ENCODE data around the gene MEX3A.
"Not testable (repeated sequence)": the region's sequence is repeated elsewhere in the genome, so short reads cannot be mapped to it uniquely, and the experiment has no call there.

MEX3A gene

DNA sequence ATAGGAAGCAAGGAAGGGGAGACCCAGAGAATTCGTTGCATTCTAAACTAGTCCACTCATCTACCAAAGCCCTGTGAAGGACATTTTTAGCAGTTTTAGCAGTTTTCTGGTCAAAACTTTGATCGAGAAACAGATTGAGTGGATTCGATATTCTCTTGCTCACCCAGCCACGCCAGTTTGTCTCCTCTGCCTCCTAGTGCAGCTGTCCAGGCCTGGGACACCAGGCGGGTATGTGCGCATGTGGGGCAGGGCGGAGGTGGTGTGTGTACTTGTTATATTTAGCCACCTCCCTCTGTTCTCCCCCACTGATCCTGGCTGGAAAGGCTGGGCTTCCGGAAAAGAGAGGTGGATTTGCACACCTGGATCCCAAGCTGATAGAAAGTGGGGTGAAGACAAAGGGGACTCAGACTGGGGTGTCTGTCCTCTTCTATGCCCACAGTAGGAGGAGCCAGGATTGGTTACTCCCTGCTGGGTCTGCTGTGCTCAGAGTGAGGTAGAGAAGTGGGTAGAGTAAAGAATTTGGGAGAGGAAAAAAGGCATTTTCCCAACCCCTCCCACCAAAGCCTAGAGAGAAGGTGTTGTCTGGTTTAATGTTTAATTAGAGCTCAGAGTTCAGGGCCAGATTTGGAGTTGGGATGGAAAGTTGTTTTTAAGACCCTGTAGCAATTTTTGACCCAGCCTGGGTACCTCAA lies 36.1 kb upstream of the MEX3A start:
- no peak for DNase-seq

DNA sequence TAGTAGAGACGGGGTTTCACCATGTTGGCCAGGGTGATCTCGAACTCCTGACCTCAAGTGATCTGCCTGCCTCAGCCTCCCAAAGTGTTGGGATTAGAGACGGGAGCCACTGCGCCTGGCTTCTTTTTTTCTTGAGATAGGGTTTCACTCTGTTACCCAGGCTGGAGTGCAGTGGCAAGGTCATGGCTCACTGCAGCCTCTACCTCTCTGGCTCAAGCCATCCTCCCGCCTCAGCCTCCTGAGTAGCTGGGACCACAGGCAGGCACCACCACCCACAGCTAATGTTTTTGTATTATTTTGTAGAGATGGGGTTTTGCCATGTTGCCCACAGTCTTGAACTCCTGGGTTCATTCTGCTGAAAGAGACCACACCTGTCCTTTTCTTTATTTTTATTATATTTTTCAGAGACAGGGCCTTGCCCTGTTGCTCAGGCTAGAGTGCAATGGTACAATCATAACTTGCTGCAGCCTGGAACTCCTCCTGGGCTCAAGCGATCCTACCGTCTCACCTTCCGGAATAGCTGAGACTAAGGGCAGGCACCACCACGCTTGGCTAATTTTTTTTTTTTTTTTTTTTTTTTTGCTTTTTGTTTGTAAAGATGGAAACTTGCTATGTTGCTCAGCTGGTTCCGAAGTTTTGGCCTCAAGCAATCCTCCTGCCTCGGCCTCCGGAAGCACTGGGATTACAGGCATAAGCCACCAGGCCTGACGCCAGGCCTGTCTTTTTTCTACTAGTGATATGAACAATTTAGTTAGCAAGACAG lies 35.3 kb upstream of the MEX3A start:
- DNase-seq, result no peak

DNA sequence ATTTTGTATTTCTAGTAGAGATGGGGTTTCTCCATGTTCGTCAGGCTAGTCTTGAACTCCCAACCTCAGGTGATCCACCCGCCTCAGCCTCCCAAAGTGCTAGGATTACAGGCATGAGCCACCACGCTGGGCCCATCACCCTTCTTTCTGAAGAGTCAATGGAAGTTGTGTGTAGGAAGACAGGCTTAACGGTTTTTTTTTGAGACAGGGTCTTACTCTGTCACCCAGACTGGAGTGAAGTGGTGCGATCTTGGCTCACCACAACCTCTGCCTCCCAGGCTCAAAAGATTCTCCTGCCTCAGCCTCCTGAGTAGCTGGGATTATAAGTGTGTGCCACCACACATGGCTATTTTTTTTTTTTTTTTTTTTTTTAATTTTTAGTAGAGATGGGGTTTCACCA lies 34.5 kb upstream of the MEX3A start:
- DNase-seq, result not testable (repeated sequence)

DNA sequence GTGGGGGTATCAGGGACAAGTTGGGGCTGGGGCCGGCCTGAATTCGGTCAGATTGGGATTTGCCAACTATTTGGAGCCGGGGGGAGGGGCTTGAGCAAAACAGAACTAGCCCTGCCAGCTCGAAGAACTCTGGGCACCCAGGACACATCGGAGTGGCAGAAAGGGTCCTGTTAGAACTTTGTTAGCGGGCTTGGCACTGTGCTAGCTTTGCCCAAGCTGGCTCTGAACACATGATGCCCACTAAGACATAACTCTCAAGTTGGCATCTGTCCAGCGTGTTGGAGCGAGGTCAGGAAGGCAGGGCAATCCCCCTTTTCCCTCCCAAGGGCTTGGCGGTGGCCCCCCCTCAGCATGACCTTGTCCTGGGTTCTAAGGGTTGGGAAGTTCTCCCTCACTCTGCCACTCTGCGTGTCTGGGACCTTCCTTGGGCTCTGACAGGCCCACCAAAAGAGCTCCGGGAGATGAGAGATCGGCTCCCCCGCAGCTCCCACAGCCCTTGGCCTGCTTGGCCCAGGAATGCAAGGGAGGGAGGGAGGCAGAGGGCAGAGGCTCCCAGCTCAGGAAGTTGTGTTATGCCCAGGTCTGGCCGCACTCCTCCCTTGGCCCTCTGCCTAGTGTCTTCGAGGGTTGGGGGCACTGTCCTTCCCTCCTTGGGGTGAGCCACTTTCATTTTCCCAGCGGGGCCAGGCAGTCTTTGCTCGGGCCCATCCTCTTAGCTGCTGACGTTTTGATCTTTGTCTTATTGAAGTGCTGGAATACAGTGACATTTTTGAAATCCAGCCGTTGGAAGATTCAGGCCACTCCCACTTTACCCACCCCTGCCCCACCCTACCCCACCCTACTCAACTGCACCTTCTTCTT lies 33.5 kb upstream of the MEX3A start:
- DNase-seq, result no peak

DNA sequence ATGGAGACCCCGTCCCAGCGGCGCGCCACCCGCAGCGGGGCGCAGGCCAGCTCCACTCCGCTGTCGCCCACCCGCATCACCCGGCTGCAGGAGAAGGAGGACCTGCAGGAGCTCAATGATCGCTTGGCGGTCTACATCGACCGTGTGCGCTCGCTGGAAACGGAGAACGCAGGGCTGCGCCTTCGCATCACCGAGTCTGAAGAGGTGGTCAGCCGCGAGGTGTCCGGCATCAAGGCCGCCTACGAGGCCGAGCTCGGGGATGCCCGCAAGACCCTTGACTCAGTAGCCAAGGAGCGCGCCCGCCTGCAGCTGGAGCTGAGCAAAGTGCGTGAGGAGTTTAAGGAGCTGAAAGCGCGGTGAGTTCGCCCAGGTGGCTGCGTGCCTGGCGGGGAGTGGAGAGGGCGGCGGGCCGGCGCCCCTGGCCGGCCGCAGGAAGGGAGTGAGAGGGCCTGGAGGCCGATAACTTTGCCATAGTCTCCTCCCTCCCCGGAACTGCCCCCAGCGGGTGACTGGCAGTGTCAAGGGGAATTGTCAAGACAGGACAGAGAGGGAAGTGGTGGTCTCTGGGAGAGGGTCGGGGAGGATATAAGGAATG lies 32.8 kb upstream of the MEX3A start:
- DNase-seq, result no peak

DNA sequence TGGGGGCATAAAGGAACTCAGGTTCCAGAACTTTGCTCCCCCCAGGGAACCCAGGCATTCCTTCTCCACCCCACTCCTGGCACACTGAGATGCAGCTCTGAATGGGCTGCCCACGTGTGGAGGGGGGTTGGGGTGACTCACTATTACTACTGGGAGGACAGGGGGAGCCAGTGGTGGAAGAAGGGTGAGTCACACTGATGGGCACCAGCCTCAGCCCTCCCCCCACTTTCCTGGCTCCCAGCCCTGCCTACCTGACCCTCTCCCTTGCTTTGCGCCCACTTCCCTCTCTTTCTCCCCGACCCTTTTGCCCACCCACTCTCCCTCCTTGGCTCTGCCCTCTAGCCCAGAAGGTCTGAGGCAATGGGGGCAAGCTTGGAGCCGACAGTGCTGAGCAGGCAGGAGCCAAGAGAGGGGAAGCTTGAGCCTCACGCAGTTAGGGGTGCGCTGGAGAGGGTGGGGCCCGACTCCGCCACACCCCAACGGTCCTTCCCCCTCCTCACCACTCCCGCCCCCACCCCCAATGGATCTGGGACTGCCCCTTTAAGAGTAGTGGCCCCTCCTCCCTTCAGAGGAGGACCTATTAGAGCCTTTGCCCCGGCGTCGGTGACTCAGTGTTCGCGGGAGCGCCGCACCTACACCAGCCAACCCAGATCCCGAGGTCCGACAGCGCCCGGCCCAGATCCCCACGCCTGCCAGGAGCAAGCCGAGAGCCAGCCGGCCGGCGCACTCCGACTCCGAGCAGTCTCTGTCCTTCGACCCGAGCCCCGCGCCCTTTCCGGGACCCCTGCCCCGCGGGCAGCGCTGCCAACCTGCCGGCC lies 32.0 kb upstream of the MEX3A start, which contains the start of gene LMNA:
LMNA (plus strand) TSS at position 611 of the 818 bp plus-strand sequence. CDS start 208 bp downstream, outside the sequence.
- DNase-seq, result peak; percentile 48

DNA sequence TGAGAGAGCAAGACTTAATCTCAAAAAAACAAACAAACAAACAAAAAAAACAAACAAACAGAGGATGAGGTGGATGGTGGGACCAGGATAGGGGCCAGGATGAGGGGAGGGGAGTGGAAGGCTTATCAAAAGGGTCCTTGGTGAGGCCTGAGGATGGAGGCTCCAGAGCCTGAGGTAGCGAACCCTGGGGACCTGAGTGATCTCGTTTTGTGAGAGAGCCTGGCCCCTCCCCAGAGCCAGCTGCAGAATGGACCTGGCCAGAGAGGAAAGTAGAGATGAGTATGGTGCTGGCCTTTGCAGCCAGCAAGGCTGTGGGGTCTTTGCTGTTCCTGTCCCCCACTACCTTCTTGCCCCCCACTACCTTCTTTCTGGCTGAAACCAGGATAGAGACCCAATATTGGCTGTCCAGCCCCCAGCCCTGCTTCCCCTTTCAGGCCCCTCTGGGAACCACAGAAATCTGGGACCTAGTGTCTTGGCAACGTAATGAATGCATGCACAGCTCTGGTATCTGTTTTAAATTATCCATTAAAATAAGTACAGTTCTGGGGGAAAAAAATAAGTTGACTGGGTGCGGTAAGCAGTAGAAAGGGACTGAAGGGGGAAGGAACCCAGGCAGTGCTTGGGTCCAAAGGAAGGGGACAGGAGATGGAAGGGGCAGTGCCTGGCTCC lies 31.2 kb upstream of the MEX3A start:
- no peak for DNase-seq

DNA sequence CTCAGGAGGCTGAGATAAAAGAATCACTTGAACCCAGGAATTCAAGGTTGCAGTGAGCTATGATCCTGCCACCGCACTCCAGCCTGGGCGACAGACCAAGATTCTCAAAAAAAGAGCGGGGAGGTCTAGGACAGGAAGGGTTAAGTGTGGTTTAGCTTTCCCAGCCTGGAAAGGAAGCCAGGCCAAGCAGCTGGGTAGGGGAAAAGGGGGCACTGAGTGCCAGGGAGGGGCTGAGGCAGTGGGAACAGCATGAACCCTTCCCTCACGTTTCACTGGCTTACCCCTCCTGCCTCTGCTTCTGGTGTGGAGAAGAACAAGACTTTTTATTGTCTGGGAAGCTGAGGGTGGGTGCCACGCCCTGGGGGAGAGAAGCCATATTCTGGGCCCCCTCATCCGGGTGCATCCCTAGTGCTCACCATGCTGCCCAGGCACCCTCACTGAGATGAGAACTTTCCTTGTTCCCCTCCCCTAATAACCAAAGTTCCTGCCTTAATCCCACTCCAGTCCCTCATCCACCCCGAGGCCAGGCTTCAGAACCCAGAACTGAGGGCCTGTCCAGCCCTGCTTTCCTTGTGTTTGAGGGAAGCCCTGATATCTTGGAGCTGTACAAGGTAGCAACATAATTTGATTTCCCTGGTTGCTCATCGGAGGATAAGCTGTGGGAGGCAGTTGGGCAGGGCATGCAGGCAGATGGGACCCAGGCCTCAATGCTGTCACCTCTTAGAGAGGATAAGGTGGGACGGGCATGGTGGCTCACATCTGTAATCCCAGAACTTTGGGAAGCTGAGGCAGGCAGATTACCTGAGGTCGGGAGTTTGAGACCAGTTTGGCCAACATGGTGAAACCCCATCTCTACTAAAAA lies 30.2 kb upstream of the MEX3A start:
- no peak for DNase-seq

DNA sequence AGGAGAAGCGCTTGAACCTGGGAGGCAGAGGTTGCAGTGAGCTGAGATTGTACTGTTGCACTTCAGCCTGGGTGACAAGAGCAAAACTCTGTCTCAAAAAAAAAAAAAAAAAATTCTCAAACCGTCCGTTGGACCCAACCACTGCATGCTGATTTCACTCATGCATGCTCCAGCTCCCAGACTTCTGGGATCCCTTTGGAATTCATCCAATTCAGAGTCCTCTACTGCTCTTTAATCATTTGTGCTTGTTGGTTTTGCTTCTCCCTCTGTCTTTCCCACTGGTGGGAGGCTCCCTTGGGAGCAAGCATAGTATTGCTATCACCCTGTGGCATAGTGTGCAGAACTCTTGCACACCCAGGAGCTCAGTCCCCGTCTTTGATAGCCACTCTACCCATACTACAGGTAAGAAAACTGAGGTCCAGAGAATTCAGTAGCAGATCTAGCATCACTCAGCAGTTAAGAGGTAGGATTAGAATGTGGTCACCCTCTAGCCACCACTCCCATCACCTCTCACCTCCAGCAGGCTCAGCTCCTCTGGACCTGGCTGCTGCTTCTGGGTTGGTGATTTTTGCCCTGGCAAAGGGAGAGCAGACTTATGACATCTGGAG lies 29.2 kb upstream of the MEX3A start:
- DNase-seq, result no peak

DNA sequence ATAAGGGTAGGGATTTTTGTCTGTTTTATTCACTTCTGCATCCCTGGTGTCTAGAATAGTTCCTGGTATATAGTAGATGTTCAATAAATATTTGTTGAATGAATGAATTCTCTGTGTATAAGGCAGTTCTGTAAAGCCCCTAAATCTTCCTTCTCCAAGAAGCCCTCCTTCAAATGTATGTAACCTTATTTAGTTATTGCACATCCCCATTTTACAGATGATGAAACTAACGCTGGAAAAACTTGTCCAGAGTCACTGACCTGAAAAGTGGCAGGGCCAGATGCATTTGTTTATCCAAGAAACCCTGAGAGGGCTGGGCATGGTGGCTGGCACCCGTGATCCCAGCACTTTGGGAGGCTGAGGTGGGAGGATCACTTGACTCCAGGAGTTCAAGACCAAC lies 28.0 kb upstream of the MEX3A start:
- DNase-seq, result no peak

DNA sequence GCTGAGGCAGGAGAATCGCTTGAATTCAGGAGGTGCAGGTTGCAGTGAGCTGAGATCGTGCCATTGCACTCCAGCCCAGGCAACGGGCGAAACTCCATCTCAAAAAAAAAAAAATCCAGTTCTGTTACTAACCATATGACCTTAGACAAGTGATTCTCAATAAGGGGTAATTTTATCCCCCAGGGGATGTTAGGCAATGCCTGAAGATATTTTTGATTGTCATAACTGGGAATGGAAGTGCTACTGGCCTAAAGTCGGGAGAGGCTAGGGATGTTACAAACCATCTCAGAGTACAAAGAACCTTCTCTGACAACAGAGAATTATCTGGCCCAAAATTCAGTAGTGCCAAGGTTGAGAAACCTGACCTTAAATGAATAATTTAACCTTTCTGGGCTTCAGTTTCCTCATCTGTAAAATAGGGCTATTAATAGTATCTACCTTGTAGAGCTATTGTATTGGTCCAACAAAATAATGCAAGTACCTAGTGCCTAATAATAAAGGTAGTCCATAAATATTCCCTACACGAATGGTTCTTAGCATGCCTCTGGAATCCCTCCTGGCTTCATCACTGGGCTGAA lies 26.5 kb upstream of the MEX3A start:
- DNase-seq, result no peak

DNA sequence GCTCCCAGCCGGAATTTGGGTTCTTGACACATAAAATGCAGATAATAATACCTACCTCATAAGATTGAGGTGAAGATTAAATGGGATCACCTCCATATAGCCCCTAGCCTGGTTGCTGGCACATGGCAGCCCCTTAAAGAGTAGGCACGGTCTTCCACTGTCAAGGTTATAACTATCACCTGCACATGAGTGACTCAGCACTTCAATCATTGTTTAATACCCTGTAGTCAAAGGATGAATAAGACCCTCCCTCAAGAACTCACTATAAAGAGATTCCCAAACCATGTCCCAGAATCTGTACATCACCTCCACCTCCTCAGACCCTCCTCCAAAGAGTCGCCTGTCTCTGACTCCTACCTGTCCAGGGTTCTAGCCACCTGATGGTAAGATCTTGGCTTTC lies 25.8 kb upstream of the MEX3A start:
- DNase-seq, result no peak

DNA sequence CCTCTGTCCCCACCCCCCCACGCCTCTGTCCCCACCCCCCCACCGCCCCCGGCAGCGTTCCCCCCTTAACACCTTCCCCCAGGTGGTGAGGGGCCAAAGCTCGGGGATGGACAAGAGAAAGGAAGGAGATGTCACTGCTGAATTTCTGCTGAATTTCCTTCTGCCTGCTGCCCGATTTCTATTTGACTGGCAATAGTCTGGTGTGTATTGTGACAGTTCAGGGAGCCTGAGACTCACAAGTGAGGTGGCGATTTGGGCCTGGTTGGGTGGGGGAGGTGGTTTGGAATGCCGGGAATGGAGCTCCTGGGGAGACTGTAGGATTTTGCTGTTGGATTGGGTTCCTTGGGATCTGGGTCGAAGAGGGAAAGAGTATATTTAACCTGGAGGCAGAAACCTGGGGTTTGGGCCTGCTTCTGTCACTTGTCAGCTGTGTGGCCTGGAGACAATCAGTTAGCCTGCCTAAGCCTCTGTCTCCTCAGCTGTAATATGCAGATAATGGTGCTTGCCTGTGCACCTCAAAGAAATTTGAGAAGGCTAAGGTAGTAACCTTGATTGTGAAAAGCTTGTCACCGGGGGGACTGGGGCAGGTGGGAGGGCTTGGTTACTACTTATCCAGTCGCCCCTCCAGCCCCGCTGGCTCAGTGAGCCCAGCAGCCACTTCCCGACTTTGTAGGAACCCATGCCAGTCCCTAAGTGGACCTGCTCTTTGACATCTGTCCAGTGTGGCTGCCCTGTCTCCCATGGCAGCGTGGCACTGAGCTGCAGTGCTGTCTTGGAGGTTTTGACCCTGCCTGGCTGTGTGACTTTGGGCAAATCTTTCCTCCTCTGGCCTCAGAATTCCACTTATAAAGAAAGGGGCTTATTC lies 24.6 kb upstream of the MEX3A start:
- no peak for DNase-seq

DNA sequence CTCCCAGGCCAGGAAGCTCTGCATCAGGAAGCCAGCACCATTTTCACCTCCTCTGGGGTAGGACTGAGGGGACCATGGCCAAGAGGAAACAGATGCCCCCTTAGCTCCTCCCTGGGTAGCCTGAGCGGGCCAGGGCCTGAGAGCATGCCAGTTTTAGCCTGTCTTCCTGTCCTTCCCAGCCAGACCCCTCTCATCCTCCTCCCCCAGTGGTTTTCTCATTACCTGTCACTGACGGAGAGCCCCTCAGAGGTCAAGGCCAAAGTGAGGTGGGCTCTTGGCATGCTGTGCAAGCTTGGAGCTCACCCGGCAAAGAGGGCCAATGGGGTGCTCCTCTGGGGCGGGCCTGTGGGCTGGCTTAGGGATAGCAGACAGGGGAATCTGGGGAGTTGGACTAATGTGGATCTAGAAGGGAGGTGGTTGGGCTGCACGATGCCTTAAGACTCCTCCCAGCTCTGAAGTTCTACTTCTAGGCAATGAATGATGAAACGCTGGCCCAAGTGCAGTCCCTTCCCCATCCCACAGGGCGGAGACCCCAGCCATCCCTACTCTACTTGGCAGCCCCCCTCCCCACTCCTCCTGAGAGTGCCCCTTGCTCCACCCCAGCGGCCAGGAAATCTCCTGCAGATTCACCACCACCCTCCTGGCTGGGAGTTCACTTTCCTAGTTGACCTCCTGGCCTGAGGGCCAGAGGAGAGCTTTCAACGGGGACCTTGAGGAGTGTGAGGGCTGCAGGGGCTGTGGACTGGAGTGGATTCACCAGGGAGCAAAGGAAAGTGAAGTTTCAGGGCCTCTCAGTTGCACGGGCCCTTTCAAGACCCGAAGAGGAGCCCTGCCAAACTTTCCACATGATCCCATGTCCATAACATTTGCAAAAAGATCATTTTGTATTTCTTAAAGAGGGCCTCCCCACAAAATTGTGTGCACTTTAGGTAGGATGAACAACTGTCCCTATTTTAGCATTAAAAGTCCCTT lies 22.9 kb upstream of the MEX3A start:
- DNase-seq, result no peak

DNA sequence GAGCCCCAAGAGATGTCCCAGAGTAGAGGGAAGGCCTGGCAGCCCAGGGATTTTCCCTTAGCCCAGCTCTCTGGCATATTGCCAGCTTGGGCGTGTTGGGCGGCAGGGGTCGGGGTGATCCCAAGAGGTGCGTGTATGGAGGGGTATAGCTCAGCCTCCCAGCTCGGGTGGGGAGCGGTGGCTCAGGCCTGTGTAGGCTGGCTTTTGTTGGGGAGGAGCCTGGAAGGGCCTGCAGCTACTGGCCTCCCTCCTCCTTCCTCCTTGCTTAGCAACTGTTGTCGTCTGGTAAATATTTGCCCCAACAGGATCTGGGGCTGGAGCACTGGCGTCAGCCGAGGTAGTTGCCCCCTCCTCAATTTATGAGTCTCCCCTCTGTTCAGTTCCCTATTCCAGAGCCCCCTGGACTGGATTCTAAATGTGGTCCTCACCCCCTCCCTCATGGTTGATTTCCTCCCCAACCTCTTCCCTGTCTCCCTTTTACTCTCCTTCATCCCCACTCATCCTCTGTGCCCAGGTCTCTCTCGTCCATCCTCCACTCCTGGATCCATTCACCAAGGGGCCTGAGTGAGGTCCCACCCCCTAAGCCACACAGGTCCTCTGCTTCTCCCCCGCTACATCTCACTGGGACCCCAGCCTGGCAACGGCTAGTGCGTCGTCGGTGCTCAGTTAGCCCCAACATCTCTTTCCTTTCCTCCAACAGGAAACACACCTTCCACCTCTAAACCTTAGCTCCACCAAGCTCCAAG lies 22.0 kb upstream of the MEX3A start:
- DNase-seq, result peak; percentile 56

DNA sequence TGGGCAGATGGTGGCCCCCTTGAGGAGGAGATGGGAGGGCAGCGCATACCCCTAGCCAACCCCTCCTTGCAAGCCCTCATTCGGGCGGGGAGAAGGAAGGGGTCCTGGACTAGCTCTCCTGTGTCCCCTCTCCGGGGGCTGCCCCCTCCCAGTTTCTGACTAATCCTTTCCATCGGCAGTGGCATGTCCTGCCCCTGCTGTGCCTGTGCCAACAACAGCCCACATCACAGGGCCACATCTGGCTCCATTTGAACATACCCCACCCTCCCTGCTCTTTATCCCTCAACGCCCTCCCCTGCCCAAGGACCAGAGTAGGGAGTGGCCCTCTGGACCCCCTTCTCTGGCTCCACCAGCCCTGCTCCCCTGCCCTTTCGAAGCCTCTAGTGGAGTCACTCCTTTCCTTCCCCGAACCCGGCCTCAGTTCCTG lies 21.3 kb upstream of the MEX3A start:
- no peak for DNase-seq
